Epithelial cell of esophagus (primary cell): Measurements from ENCODE around the gene FBLN1.

Experiments used
- DNase-seq: peaks from one replicate; pipeline ENCODE4 v3.0.0; 2010; ENCODE audit warnings: low read depth
- H3K4me3 ChIP-seq: 2 replicates; pipeline ENCODE4 v1.5.1; 2011; ENCODE audit warnings: mild to moderate bottlenecking, low read length, control low read depth
- CTCF ChIP-seq: IDR thresholded peaks from 2 replicates; pipeline ENCODE4 v1.5.1; 2011; ENCODE audit warnings: low read depth, mild to moderate bottlenecking, low read length, control low read depth, inconsistent platforms; ENCODE audit not compliant: insufficient read depth; ENCODE audit errors: missing control alignments

The FBLN1 gene

DNA sequence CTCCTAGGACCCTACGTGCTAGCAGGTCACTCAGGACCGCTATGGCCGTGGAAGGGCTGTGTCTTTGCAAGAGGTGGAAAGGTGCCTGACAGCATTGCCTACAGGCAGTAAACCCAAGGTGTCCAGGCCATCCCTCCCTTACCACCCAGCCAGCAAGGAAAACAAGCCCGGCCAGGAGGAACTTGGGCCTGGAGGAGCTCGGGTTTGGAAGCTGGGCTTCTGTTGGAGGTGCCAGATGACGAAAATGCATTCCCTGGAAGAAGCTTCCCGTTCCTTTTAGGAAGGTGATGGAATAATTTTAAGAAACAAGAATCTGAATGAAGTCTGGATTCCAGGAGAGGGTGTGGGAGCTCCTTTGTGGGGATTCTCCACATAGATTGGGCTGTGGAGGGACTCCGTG lies 23.6 kb downstream of the FBLN1 start:
- no peak for DNase-seq
- TF ChIP-seq CTCF, result no peak
- H3K4me3 ChIP-seq, result no peak overlapping the region

- no peak for TF ChIP-seq CTCF
- H3K4me3 ChIP-seq, result no peak overlapping the region
- DNase-seq, result no peak
Measured at GRCh38 chr22:45526768-45527360, 24.2 kb downstream of the FBLN1 start.

- no peak overlapping the region for H3K4me3 ChIP-seq
- TF ChIP-seq CTCF, result no peak
- DNase-seq, result no peak
Measured at GRCh38 chr22:45527456-45527855, 24.8 kb downstream of the FBLN1 start.

- no peak overlapping the region for H3K4me3 ChIP-seq
- TF ChIP-seq CTCF, result no peak
- DNase-seq, result no peak
Measured at GRCh38 chr22:45528046-45528445, 25.4 kb downstream of the FBLN1 start.

DNA sequence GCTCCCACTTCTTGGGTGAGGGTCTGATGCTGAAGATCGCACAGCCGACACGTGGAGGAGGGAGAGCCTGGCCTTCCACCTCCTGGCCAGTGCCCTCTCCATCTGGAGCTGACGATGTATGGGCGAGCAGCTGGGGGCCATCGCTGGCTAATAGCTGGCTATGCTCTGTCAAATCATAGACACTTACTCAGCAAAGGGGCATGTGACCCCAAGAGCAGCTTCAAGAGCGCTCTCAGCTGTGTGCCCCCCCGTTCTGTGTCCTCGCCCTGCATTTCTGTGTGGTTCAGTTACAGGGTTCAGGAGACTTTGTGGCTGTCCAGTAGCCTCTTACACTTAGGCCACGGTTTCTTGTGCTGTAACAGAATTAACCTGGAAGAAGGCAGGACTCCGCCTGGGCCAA lies 26.4 kb downstream of the FBLN1 start:
- no peak overlapping the region for H3K4me3 ChIP-seq
- TF ChIP-seq CTCF, result no peak
- DNase-seq, result no peak

DNA sequence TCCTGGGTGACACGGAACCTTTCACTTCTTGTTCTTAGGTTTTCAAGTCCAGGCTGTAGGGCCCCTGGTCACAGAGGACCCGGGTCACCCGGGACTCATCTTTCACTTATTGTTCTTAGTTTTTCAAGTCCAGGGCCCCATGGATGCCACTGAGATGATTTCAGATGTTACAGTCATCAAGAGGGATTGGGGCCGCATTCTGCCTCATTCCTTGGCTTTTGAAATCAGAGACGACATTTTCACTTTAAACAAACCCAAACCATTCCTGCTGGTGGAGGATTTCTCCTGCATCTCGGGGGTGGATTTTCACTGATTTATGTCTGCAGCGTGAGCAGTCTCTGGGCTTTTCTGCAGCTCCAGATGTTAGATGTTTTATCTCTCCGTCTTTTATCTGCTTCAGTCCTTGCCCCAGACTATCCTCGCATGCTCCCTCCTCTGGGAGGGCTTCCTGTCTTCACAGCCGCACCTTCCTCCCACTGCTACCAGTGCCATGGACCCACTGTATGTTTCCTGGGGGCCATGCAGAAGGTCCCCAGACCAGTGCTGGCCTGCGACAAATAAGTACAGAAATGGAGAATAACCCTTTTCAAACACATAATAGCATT lies 27.4 kb downstream of the FBLN1 start:
- no peak for TF ChIP-seq CTCF
- DNase-seq, result no peak
- H3K4me3 ChIP-seq, result no peak overlapping the region
